NCI-H510A treated with DMSO at 0.1 percent for 48 hours (cell line): ENCODE data around the gene PTPRK.

Source experiments
- DNase-seq: peaks from one replicate; lab custom pipeline; 2025; lab: John Stamatoyannopoulos, UW

Gene PTPRK

GRCh38 chr6:128282961-128283360, 237.4 kb downstream of the PTPRK start:
- no peak for DNase-seq

- no peak for DNase-seq
Measured at GRCh38 chr6:128280960-128281359, 239.4 kb downstream of the PTPRK start.

GRCh38 chr6:128280066-128280465, 240.3 kb downstream of the PTPRK start:
- DNase-seq: no peak

GRCh38 chr6:128278836-128279235, 241.6 kb downstream of the PTPRK start:
- DNase-seq: no peak

GRCh38 chr6:128277379-128277778, 243.0 kb downstream of the PTPRK start:
- no peak for DNase-seq

GRCh38 chr6:128276311-128276710, 244.1 kb downstream of the PTPRK start:
- DNase-seq: no peak

- DNase-seq: no peak
Measured at GRCh38 chr6:128275681-128276080, 244.7 kb downstream of the PTPRK start.

- no peak for DNase-seq
Measured at GRCh38 chr6:128275030-128275429, 245.4 kb downstream of the PTPRK start.

- no peak for DNase-seq
Measured at GRCh38 chr6:128271527-128271926, 248.9 kb downstream of the PTPRK start.

GRCh38 chr6:128271011-128271410, 249.4 kb downstream of the PTPRK start:
- no peak for DNase-seq

GRCh38 chr6:128266946-128267345, 253.5 kb downstream of the PTPRK start:
- no peak for DNase-seq

GRCh38 chr6:128265706-128266105, 254.7 kb downstream of the PTPRK start:
- no peak for DNase-seq

- DNase-seq: no peak
Measured at GRCh38 chr6:128259730-128260685, 260.4 kb downstream of the PTPRK start.

- no peak for DNase-seq
Measured at GRCh38 chr6:128259029-128259724, 261.2 kb downstream of the PTPRK start.

- DNase-seq: no peak
Measured at GRCh38 chr6:128256095-128256494, 264.3 kb downstream of the PTPRK start.

GRCh38 chr6:128252341-128253176, 267.8 kb downstream of the PTPRK start:
- DNase-seq: no peak

- DNase-seq: no peak
Measured at GRCh38 chr6:128251445-128252340, 268.7 kb downstream of the PTPRK start.

GRCh38 chr6:128250370-128251070, 269.9 kb downstream of the PTPRK start:
- no peak for DNase-seq

GRCh38 chr6:128249429-128249828, 271.0 kb downstream of the PTPRK start:
- DNase-seq: no peak

GRCh38 chr6:128246472-128247260, 273.7 kb downstream of the PTPRK start:
- DNase-seq: no peak
